Ramos (cell line): Measurements from ENCODE around the gene KCNK5.

ENCODE experiments used
- in situ Hi-C: fragments of 300-500 bp; cut with MboI; formaldehyde crosslinking; loops from one replicate; pipeline ENCODE4 v1.14.3; 2022; ENCODE audit warnings: low sequenced_read_pairs; ENCODE audit not compliant: unreplicated experiment

The KCNK5 gene

DNA sequence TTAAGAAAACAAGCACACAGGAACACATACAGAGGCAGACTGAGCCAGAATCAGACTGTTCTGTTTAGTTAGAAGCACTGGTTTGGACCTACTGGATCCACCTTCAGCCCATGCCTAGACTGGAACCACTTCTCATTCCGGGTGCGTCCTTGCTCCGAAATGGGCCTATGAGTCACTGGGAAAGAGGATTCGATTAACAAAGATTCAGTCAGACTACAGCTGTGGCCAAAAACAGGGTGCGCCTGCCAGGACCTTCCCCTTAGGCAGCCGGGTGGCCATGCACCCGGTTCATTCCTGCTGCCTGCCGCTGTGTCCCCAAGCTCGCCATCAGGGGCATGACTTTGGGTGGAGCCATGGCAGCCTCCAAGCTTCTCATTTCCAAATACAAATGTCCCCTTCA is 14.5 kb upstream of the KCNK5 start:
- in situ Hi-C loops, result no loop called here

DNA sequence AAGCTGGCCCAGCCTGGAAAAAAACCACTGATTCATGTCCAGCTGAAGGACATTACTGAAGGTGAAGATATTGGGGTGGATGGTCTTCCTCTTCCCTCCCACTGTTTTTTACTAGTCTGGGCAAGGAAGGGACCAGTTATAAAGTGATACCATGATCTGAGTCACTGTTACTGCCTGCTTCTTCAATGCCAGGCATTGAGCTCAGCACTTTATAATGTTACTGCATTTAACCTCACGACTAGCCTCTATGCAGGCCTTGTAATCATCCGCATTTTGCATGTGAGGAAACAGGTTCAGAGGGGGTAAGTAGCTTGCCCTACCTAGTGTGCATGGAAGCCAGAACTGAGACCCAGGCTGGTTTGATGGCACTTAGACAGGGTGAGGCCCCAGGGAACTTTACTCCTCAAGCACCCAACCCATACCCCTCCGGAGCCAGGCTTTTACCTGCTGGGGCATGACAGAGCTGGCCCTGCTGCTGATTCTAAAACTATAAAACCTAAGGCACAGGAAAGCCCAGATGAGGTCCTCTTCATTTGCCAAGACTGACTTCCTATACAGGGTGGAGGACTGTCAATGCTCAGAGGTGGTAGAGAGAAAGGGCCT is 11.0 kb upstream of the KCNK5 start:
- in situ Hi-C loops, result no loop called here

DNA sequence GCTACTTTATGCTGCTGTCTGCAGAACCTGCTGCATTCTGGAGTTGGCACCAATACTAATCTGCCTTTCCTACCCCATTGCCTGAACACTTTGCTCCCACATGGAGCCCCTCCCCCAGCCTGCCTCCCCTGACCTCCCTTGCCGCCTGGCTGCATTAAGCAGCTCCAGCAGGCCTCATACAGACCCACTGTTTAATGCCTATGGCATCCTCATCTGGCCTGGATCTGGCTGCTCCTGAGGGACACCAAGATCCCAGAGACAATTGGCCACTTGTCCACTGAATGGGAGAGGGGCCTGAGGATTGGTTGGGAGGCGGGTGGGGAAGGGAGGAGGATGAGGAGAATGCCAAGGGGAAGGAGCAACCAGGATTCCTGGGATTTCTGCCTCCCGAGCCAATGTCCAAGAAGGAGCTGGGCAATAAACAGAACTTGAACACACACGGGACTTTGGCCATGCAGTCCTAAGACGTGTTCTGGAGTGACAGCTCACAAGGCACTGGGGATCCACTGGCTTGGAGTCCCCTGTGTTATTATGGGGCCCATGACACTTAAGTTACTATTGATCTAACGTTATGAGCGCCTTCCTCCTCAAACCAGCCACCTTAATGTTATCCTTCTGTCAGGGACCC is 10.4 kb upstream of the KCNK5 start:
- in situ Hi-C loops, result no loop called here

DNA sequence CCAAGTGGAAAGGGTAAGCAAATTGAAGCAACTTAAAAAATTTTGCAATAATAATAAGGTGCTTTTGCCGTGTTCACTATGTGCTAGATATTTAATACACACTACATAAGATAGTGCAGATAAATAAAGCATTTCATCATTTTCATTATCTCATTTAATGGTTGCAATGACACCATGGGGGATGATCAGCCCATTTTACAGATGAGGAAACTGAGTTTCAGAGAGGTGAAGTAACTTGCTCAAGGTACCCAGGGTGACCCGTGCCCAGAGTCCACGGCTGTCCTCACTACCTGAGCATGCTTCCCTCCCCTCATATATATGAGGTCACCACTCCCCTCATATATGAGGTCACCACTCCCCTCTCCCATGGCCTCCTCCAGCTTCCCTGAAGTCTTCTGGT is 7.5 kb upstream of the KCNK5 start:
- in situ Hi-C loops, result no loop called here

DNA sequence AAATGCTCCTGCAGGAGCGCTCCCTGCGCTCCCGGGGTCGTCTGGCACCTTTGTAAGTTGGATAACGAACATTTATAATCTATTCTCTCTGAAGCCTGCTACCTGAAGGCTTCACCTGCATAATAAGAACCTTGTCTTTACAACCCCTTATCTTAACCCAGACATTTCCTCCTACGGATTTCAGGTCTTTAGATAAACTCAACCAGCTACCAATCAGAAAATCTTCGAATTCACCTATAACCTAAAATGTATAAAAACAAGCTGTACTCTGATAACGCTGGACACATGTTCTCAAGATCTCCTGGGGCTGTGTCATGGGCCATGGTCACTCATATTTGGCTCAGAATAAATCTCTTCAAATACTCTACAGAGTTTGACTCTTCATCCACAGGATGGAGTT is 4.1 kb upstream of the KCNK5 start:
- in situ Hi-C loops, result no loop called here

DNA sequence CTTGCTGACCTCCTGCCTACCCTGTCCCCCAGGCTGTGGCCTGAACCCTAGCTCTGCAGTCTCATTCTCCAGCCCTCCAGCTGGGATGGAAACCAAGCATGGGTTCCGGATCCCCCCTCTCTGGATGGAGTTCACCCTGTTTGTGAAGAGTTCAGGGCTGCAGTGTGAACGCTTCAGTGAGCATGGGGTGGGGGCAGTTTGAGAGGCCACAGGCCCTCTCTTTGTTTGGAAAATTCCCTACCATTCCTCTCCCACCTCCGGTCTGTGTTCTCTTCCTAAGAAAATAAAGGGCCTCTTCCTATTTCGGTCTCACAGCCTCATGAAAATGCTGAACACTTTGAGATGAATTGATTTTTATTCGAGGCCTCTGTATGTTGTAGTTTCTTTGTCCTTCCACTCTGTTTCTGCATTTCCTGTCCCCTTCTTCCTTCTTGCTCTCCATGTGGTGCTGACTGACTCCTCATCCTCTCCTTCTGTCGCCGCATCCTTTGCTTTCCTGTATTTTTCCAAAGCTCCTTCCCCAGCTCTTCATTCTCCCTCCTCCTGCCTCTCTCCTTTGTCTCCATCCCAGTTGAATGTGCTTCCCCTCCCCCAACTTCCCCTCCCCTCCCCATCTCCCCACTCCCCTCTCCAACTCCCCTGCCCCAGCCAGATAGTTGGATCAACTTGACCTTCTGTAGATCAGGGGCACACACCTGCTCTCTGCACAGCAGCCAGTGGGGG is 2.4 kb upstream of the KCNK5 start:
- in situ Hi-C loops, result no loop called here

DNA sequence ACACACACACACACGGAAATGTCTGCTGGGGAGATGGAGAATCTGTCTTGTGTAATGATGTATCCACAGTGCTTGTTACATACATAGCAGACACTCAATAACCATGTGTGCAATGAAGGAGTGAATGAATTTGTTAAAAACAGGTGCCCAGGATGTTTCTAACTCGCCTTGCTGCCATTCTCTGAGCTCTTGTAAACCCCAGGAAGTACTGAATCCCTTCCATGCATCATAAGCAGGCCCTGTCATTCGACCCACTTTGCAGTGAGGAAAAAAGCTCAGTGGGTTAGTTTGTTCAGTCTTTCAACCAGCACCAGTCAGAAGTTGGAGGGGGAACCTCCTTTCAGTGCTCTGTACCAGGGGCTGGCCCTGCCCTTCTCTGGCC is 1.4 kb upstream of the KCNK5 start:
- in situ Hi-C loops, result no loop called here

DNA sequence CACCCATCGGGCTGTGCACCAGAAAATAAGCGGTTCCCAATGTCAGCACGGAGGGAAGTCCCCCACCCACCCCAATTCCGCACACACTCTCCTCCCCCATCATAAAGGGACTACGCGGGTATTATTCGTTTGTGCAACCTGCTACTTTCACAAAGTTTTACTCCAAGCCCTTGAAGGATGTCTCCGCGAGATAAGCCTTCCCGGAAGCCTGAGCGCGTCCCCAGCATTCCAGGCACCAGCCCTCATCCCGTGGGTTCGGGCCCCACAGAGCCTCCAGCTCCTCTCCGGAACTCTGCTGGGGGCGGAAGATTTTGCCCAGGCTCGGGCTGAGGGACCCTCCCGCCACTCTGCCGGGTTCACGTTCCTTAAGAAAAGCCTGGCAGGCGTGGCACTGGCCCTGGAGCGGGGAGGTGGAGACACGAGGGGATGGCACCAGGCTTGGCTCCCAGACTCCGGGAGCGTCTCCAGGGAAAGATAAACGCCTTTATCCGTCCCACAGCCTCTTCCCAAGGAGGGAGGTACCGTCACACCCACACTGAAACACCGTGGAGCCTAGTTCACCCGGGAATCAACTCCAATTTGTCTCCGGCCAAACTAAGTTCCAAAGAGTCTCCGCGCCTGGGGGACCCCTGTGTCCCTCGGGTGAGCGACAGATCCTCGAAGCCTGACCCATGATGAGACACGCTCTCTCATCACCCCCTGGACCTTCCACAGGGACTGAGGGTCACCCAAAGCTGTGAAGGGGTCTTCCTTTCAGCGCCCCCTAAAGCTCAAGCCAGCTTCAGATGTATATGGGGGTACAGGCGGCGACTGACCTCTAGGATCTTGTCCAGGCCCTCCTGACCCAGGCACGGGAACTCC is 934 bp downstream of the KCNK5 start:
- in situ Hi-C loops, result no loop called here

DNA sequence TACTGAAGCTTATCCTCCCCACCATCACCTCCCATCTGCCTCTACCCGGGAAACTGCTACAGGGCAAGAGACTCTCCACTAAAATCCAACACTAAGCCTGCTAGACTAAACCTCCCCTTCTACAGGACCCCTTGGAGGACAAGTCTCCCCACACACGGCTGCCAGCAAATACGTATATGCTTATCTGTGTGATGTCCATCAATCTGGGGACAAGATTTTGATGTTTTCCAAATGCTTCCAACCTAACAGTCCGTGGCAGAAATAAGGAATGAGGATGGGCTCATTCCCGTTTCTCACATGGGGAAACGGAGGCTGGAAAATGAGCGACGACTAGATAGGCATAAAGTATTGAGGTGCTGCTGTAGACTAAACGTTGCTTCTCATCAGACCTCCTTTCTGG is 1.8 kb downstream of the KCNK5 start:
- in situ Hi-C loops, result no loop called here

DNA sequence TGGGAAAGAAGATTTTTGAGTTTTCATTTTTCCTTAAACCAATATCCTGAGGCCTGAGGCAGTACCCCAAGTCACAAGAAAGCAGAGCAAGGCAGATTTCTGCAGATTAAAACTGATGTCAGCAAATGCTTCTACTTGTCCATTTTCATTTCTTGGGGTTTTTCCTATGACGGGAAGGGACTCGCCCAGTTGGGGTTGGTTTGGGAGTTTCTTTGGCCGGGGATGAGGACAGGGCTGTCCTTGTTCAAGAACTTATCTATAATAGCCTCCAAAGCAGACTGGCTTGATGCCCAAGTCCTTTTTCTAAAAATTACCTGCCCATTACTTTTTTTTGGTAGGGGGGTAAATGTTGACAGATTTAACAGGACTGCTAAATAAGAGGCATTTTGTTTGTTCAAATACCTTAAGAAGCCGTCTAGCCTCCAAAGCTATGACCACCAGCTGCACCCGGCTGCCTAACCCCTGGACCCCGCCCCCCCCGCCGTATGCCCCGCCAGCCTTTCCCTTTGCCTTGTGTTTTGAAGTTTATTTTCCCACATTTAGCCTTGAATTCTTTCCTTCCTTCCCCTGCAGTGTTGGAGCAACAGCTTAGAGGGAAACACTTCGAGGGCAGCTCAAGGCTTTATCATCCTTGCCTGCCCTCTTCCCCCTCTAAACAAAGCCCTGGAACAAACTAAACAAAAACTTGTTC is 2.5 kb downstream of the KCNK5 start:
- in situ Hi-C loops, result no loop called here

DNA sequence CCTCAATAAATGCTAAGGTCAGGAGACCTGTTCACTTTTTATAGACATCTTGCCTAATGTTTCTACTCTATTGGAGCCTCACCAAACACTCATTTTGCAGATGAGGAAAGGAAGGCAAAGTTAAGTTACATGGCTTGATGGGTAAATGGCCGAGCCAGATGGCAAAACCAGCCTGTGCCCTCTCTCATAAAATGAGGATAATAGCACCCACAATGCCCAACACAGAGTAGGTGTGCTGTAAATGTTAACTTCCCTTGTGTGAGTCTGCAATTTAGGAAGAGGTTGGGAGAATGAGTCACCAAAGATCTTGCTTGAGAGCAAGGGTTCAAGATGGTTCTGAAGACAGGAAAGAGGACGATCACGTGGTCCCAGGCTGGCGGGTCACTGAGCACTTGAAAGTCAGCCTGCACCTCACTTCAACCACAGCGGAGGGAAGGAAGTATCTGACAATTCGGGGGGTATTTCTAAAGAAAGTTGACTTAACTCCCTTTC is 3.3 kb downstream of the KCNK5 start:
- in situ Hi-C loops, result no loop called here

DNA sequence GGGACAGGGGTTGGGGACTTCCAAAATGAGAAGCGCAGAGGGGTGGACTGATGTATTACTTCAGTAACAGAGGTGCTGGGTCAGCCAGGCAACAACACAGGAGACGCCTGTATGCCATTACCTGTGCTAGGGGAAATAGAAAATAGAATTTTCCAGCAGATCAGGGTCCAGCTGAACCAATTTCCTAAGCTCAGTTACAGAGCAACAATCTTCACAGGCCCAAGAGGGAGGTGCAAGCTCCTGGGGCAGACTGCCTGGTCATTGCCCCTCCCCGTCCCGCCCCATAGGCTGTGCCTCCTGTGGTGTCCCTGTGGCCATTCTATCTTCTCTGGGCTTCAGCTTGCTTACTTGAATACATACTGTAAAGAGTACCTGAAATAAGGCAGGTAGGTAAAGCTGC is 3.7 kb downstream of the KCNK5 start:
- in situ Hi-C loops, result no loop called here

DNA sequence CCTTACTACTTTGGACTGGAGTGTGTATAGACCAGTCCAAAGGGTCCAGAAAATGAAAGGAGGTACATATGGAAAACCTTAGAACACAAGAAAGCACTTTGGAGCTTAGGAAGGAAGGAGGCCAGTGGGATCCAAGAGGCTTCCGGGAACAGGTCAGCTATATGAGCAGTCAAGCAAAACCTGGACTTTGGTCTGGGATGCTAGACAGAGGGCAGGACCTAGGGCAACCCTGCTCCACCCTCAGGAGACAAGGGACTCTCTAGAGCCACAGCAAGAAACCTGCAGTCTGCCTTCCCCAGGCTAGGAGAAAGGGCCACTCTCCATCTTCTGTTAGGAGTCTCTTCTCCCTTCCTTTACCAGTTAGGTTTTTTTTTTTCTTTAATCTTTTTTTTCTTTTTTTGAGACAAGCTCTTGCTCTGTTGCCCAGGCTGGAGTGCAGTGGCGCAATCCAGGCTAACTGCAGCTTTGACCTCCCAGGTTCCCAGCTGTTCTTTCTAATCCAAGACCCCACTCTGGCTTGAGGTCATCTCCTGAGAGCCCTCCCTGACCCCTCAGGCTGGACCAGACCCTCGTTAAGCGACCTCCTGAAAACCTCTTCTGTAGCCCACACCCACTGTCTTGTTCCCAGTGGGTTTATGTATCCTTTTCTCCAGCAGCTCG is 4.6 kb downstream of the KCNK5 start:
- in situ Hi-C loops, result no loop called here

DNA sequence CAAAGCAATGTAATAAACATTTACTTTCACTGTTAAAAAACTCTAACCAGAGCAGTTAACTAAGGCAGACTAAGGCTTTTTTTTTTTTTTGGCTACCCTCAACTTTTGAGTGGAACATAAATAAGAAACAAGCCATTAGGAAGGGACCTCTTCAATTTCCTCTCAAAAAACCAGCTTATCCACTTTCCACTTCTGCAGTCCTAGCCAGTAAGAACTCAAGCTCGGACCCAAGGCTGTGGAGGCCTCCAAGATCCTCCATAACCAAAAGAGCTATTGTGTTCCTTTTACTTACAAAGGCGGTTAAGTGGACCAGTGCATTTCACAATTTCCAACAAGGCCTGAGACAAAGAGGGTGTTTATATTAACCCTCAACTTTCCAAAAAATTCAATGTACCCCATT is 5.3 kb downstream of the KCNK5 start:
- in situ Hi-C loops, result no loop called here

DNA sequence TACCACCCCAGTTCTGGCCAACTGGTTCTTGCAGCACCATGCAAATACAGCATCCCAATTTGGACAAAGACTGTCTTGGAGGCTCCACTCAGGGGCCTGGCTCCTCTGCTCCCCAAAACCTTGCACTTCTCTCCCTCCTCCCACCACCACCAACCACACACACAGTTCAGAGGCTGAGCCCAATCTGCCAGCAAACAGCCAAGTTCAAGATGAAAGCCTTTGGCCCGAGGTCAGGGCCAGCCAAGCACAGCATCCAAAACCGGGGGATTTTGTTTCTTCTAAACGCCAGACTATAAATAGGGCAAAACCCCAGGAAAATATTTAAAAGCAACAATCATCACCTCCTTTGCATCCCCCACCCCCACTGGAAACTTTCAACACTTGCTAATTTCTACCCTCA is 5.7 kb downstream of the KCNK5 start:
- in situ Hi-C loops, result no loop called here

DNA sequence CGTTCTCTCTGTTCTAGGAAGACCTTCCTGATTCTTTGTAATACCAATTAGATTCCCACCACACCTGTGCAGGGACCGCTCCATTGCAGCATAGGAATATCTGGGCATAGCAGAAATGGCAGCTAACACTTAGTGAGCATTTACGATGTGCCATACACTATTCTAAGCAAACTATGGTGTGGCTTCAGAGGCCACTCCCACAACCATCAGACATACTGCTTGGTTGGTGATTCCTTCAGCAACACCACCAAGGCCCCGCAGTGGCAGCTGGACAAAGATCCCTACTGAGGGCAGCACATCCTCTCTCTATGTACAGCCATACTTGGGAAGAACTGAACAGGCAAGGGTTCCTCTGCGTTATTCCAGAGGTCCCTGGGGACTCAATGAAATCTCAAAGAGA is 6.2 kb downstream of the KCNK5 start:
- in situ Hi-C loops, result no loop called here

DNA sequence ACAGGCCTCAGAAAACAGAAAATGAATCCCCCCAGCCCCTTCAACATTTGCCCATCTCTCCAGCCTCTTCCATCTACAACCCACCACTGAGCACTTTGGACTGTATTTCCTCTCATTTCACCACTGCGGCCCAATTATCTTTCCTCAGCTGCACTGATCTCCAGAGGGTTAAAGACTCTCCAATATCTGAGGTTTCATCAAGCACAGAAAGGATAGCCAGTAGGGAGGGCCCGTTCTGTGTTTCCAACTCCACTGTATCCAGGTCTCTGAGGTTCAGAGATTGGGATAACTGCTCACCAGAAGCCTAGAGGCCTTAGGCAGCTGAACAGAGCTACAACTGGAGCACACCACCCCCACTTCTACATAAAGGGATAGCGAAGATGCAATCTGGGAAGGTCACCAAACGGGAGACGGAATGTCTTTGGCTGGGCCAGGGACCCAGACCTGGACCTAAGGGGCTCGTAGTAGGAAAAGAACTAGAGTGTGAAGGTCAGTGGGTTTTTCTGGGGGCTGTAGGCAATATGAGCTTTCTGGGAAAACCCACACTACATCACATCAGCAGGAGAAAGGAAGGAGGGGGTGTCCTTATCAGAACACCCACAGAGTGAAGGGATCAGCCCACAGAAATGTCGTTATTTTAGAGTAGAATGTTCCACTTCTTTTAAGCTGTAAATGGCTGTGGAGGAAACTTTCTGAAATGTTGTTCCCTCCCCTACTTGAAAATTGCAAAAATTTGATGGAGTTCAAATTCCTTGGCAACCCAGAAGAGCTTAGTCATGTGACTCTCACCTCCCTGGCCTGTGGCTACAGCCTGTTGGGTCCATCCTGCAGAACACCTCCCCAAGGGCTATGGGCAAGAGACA is 7.3 kb downstream of the KCNK5 start:
- in situ Hi-C loops, result no loop called here

DNA sequence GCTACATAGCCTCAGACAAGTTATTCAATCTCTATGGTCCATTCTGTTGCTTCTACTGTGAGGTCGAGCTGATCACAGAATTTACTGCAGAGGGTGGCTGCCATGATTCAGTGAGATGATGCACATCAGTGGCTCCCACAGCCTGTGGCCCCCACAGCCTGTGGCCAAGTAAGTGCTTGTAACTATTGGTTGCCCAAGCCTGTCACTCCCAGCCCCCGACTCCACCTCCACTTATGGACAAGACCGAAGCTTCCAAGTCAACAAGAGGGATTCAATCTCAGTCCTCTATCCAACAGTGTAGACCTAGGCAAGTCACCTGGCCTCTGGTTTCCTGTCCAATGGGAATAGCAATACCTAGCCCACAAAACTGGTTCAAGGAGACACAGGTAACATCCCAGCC is 8.2 kb downstream of the KCNK5 start:
- in situ Hi-C loops, result no loop called here
